Type B pancreatic cell (in vitro differentiated cells): ENCODE measurements around the gene TICAM1. TPM values are rescaled to one million over a fixed set of nuclear protein-coding genes. Genes with fewer than 3 reads are reported as not detected.

Experiments
- DNase-seq: peaks from one replicate; pipeline ENCODE4 v3.0.0; 2021; ENCODE audit warnings: mixed read lengths; ENCODE audit not compliant: unreplicated experiment; ENCODE audit errors: extremely low spot score
- H3K27ac Mint-ChIP-seq: 2 replicates; pipeline ENCODE4 v1.8.0; 2021; ENCODE audit warnings: mild to moderate bottlenecking, mixed read lengths
- H3K27me3 Mint-ChIP-seq: 2 replicates; pipeline ENCODE4 v1.8.0; 2021; ENCODE audit warnings: mixed read lengths
- H3K36me3 Mint-ChIP-seq: 2 replicates; pipeline ENCODE4 v1.8.0; 2021; ENCODE audit warnings: mixed read lengths
- H3K4me1 Mint-ChIP-seq: one replicate; pipeline ENCODE4 v1.8.0; 2021; ENCODE audit warnings: mixed read lengths; ENCODE audit not compliant: unreplicated experiment
- H3K4me3 Mint-ChIP-seq: 2 replicates; pipeline ENCODE4 v1.8.0; 2021; ENCODE audit warnings: mild to moderate bottlenecking, mixed read lengths
- H3K9me3 Mint-ChIP-seq: 2 replicates; pipeline ENCODE4 v1.8.0; 2021; ENCODE audit warnings: mixed read lengths
- total RNA-seq: library from RNA; stranded (reverse); gene quantifications from 2 replicates; pipeline ENCODE4 v1.2.1, GENCODE V29; 2021; ENCODE audit warnings: low replicate concordance
- TF ChIP-seq, protein P1 (sequence below): fragments of 200-600 bp; sonication (generic); conservative IDR thresholded peaks from 2 replicates; pipeline ENCODE4 v1.5.0; 2021; ENCODE audit warnings: antibody characterized with exemption, mild to moderate bottlenecking

TICAM1 gene
- total RNA-seq, 1 donor from 2014 or later = 8.3 TPM

DNA sequence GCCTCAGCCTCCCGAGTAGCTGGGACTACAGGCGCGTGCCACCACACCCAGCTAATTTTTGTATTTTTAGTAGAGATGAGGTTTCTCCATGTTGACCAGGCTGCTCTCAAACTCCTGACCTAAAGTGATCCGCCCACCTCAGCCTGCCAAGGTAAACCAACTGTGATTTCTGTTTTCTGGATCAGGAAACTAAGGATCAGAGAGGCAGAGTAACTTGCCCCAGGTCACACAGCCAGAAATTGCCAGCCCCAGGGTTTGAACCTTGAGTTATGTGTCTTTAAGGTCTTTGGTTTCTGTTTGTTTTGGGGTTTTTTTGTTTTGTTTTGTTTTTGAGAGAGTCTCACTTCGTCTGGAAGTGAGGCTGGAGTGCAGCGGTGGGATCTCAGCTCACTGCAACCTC, 40.2 kb upstream of the TICAM1 start:
- H3K27ac Mint-ChIP-seq = no peak overlapping the region
- DNase-seq = no peak
- H3K27me3 Mint-ChIP-seq = no peaks in the 10 kb centered on the region
- no peaks in the 10 kb centered on the region for H3K9me3 Mint-ChIP-seq
- no peaks in the 10 kb centered on the region for H3K36me3 Mint-ChIP-seq
- H3K4me1 Mint-ChIP-seq = peaks cover 5% of the 10 kb centered on the region
- H3K4me3 Mint-ChIP-seq = no peak overlapping the region
- TF ChIP-seq, protein P1, sequence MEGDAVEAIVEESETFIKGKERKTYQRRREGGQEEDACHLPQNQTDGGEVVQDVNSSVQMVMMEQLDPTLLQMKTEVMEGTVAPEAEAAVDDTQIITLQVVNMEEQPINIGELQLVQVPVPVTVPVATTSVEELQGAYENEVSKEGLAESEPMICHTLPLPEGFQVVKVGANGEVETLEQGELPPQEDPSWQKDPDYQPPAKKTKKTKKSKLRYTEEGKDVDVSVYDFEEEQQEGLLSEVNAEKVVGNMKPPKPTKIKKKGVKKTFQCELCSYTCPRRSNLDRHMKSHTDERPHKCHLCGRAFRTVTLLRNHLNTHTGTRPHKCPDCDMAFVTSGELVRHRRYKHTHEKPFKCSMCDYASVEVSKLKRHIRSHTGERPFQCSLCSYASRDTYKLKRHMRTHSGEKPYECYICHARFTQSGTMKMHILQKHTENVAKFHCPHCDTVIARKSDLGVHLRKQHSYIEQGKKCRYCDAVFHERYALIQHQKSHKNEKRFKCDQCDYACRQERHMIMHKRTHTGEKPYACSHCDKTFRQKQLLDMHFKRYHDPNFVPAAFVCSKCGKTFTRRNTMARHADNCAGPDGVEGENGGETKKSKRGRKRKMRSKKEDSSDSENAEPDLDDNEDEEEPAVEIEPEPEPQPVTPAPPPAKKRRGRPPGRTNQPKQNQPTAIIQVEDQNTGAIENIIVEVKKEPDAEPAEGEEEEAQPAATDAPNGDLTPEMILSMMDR = no peak

DNA sequence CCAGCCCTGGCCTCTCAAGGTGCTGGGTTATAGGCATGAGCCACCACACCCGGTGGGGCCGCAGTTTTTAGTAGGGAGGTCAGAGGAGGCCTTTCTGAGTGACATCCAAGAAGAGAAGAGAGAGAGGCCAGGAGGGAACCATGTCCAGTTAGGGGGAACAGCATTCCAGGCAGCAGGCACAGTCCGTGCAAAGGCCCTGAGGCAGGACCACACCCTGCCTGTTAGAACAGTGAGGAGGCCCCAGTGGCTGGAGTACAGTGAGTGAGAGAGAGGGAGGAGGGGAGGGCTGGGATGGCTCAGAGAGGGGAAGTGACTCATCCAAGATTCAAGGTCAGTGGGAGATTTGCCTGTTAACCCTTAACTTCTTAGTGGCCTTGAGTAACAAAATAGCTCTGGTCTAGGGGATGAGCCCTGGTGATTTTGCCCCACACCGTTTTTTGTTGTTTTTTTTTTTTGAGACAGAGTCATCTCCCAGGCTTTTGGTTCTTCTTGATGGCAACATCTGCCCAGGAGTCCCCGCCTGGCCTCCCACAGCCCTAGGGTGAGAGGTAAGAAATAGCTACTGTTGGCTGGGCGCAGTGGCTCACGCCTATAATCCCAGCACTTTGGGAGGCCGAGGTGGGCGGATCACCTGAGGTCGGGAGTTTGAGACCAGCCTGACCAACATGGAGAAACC, 38.7 kb upstream of the TICAM1 start:
- no peak overlapping the region for H3K4me3 Mint-ChIP-seq
- H3K4me1 Mint-ChIP-seq = peaks cover 11% of the 10 kb centered on the region
- H3K9me3 Mint-ChIP-seq = no peaks in the 10 kb centered on the region
- TF ChIP-seq, protein P1 = no peak
- no peaks in the 10 kb centered on the region for H3K27me3 Mint-ChIP-seq
- peak overlapping the region; percentile 85 for H3K27ac Mint-ChIP-seq
- no peak for DNase-seq
- no peaks in the 10 kb centered on the region for H3K36me3 Mint-ChIP-seq

DNA sequence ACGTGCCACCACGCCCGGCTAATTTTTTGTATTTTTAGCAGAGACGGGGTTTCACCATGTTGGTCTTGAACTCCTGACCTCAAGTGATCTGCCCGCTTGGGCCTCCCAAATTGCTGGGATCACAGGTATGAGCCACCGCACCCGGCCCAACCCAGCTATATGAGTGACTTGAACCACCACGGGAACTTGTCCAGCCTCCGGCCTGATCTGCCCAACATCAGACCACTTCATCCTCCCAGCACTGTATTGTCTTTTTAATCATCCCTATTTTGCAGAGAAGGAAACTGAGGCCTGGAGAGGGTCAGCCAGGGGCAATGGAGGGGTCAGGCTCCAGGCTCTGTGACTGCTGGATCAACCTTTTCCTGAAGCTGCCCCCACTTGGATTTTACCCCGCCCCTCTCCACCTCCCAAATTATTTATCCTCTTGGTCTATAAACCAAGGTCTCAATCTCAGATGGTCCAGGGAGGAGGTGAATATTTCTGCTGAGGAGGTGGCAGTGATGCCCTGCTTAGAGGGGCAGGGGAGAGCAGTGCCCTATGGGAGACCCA, 36.8 kb upstream of the TICAM1 start:
- H3K4me3 Mint-ChIP-seq = peak overlapping the region; percentile 88
- TF ChIP-seq, protein P1 = no peak
- H3K36me3 Mint-ChIP-seq = no peaks in the 10 kb centered on the region
- no peaks in the 10 kb centered on the region for H3K9me3 Mint-ChIP-seq
- H3K4me1 Mint-ChIP-seq = peaks cover 11% of the 10 kb centered on the region
- DNase-seq = no peak
- no peaks in the 10 kb centered on the region for H3K27me3 Mint-ChIP-seq
- peak overlapping the region; percentile 72 for H3K27ac Mint-ChIP-seq

DNA sequence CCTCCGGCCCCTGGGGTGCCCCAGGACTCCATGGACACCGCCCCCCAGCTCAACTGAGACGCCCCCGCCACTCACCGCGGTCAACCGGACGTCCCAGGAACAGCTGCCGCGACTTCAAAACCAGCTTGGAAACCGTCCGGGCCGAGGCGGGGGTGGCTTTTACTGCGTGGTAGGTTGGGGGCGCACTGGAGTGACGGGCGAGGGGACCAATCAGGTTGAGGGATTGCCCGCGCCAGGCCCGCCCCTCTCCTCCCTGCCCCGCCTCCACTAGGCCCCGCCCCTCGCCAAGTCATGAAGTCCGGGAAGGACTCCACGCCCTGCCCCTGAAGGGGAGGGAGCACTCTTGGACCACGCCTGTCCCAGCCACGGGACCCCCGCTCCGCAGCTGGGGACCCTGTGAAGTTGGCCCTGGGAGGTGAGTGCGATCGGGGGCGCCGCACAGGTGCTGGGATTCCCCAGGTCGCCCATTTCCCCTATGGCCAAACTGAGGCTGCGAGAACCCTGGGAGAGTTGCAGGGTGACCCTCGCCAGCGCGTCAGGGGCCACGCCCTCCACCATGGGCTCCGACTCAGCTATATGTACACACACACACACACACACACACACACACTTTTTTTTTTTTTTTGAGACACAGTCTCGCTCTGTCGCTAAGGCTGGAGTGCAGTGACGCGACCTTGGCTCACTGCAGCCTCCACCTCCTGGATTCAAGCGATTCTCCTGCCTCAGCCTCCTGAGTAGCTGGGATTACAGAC, 36.2 kb upstream of the TICAM1 start, which contains the start of gene PLIN3:
TSS of gene PLIN3 (minus strand) at position 134 of the 752 bp plus-strand sequence. CDS start 6,273 bp downstream, outside the sequence.
- peaks cover 11% of the 10 kb centered on the region for H3K4me1 Mint-ChIP-seq
- no peaks in the 10 kb centered on the region for H3K36me3 Mint-ChIP-seq
- TF ChIP-seq, protein P1 = no peak
- peak; percentile 97 for DNase-seq
- peak within 1 kb of the TSS; percentile 88 for H3K4me3 Mint-ChIP-seq
- H3K27ac Mint-ChIP-seq = peak within 1 kb of the TSS; percentile 84
- no peaks in the 10 kb centered on the region for H3K27me3 Mint-ChIP-seq
- H3K9me3 Mint-ChIP-seq = no peaks in the 10 kb centered on the region

DNA sequence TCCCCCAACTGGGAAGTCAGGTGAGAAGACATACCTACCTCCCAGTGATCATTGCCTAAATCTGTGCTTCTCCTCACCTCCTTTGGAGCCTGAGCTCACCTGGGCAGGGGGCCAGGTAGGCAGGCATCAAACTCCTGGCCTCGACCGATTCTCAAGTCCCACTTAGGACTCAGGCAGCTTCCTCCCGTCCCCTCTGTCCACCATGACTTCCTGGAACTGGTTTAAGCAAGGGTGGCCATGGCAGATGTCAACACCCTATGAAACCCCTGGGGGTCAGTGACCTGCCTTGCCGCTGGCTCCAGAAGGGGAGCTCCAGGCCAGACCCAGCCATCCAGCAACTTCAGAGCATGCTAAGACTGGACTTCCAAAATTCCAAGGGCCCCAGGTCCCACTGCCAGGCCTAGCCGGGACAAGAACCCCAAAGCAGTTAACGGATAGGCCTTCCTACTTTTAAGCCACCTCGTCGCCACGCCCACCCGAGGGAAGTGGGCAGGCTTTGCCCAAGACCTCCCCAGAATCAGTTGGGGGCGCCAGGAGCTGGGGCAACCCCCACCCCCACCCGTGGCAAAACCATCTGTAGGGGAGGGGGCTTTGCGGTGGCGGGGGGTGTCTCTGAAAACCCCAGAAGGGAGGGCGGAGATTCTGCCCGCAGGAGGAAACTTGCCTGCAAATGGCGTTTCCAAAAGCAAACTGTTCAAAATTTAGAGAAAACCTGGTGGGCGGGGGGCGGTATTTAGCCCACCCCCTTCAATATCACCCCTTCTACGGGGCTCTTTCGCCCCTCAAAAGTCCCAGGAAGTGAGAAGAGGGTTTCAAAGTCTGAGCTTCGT, 35.3 kb upstream of the TICAM1 start:
- Mint-ChIP-seq H3K9me3 (no peaks in the 10 kb centered on the region), H3K4me1 (peaks cover 11% of the 10 kb centered on the region), H3K4me3 (peak overlapping the region; percentile 88), H3K27me3 (no peaks in the 10 kb centered on the region), H3K36me3 (no peaks in the 10 kb centered on the region), H3K27ac (peak overlapping the region; percentile 84)
- TF ChIP-seq, protein P1 = no peak
- DNase-seq = no peak
